ENCODE measurements around the gene PNLIP.

DNA sequence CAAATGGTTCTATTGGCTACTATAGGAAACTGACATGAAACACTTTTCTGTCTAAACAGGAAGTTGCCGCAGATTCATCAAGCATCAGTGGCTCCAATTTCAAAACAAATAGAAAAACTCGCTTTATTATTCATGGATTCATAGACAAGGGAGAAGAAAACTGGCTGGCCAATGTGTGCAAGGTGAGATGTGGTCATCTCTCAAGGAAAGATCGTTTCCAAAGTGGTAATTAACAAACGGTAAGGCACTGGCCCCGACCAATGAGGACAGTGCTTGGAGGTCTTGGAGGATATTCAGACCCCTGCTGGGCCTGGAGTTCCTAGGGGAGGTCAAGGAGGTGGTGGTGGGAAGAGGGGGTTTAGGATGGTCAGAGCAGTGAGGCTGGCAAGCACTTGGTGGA is 2.6 kb downstream of the PNLIP start:
- TF ChIP-seq, protein P1, sequence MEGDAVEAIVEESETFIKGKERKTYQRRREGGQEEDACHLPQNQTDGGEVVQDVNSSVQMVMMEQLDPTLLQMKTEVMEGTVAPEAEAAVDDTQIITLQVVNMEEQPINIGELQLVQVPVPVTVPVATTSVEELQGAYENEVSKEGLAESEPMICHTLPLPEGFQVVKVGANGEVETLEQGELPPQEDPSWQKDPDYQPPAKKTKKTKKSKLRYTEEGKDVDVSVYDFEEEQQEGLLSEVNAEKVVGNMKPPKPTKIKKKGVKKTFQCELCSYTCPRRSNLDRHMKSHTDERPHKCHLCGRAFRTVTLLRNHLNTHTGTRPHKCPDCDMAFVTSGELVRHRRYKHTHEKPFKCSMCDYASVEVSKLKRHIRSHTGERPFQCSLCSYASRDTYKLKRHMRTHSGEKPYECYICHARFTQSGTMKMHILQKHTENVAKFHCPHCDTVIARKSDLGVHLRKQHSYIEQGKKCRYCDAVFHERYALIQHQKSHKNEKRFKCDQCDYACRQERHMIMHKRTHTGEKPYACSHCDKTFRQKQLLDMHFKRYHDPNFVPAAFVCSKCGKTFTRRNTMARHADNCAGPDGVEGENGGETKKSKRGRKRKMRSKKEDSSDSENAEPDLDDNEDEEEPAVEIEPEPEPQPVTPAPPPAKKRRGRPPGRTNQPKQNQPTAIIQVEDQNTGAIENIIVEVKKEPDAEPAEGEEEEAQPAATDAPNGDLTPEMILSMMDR (IDR thresholded peaks at IDR 0.05), result no peak
- no peak for TF ChIP-seq POLR2A (IDR thresholded peaks at IDR 0.05)

Data from adrenal gland (tissue), 5 donors.